Endodermal cell (in vitro differentiated cells): ENCODE data around the gene TDRD1. TPM values are rescaled to one million over a fixed set of nuclear protein-coding genes. Genes with fewer than 3 reads are reported as not detected.

Source experiments
- DNase-seq: peaks from one replicate; pipeline ENCODE4 v3.0.0-alpha.2; 2017
- H3K27ac ChIP-seq: 2 replicates; pipeline ENCODE4 v1.5.1; 2013; ENCODE audit warnings: mild to moderate bottlenecking, low read depth, low read length, moderate library complexity
- H3K27me3 ChIP-seq: 2 replicates; pipeline ENCODE4 v1.6.1; 2013; ENCODE audit warnings: mild to moderate bottlenecking, low read length, moderate library complexity; ENCODE audit not compliant: insufficient read depth, control insufficient read depth, poor library complexity, severe bottlenecking
- H3K36me3 ChIP-seq: 2 replicates; pipeline ENCODE4 v1.7.0; 2013; ENCODE audit warnings: mild to moderate bottlenecking, low read length, moderate library complexity; ENCODE audit not compliant: control insufficient read depth, insufficient read depth
- H3K4me1 ChIP-seq: one replicate; pipeline ENCODE4 v1.7.0; 2013; ENCODE audit warnings: low read length; ENCODE audit not compliant: control insufficient read depth, insufficient read depth
- H3K4me3 ChIP-seq: 2 replicates; pipeline ENCODE4 v1.5.1; 2013; ENCODE audit warnings: mild to moderate bottlenecking, low read length, moderate library complexity
- H3K9ac ChIP-seq: 2 replicates; pipeline ENCODE4 v1.6.1; 2013; ENCODE audit warnings: mild to moderate bottlenecking, low read length, moderate library complexity; ENCODE audit not compliant: poor library complexity, severe bottlenecking; ENCODE audit errors: extremely low read depth
- H3K9me3 ChIP-seq: 2 replicates; pipeline ENCODE4 v1.6.1; 2013; ENCODE audit warnings: mild to moderate bottlenecking, low read length, moderate library complexity; ENCODE audit not compliant: control insufficient read depth
- H3K27ac Mint-ChIP-seq: 2 replicates; pipeline ENCODE4 v1.8.0; 2020; ENCODE audit warnings: mixed read lengths
- H3K27me3 Mint-ChIP-seq: 2 replicates; pipeline ENCODE4 v1.8.0; 2021; ENCODE audit warnings: mild to moderate bottlenecking, mixed read lengths; ENCODE audit not compliant: insufficient read depth
- H3K36me3 Mint-ChIP-seq: 2 replicates; pipeline ENCODE4 v1.8.0; 2020; ENCODE audit warnings: low read depth, mixed read lengths
- H3K4me1 Mint-ChIP-seq: 2 replicates; pipeline ENCODE4 v1.8.0; 2020; ENCODE audit warnings: mixed read lengths
- H3K4me3 Mint-ChIP-seq: 2 replicates; pipeline ENCODE4 v1.8.0; 2020; ENCODE audit warnings: mild to moderate bottlenecking, moderate library complexity, mixed read lengths
- H3K9me3 Mint-ChIP-seq: 2 replicates; pipeline ENCODE4 v1.8.0; 2020; ENCODE audit warnings: mild to moderate bottlenecking, mixed read lengths
- WGBS, 2 experiments: methylation state at CpG; one replicate each; pipeline versions ENCODE4 v1.1.5 to v1.1.7; 2013; ENCODE audit warnings: missing lambda C conversion rate in 2 of 2, mixed read lengths in 1 of 2; ENCODE audit not compliant: insufficient coverage in 1 of 2, insufficient read length in 1 of 2; 5-methylcytosine and 5-hydroxymethylcytosine counted together
- total RNA-seq, 2 donors: library from RNA; stranded (reverse); fragmentation: NEBNext Ultra II Directional in 1 of 2; extraction: Animal tissue kit (Norgen Biotek cat#: 25700) in 1 of 2; gene quantifications; 2 replicates in 1 of 2; 3 replicates in 1 of 2; pipeline ENCODE4 v1.2.1, GENCODE V29; 2021
- TF ChIP-seq, protein P1 (sequence below): fragments of 200-600 bp; sonication (generic); conservative IDR thresholded peaks from 2 replicates; pipeline ENCODE4 v1.5.0; 2021; ENCODE audit warnings: antibody characterized with exemption, mild to moderate bottlenecking

TDRD1 gene
- total RNA-seq, 2 donors from 2014 or later: 0.09 to 0.15 TPM

DNA sequence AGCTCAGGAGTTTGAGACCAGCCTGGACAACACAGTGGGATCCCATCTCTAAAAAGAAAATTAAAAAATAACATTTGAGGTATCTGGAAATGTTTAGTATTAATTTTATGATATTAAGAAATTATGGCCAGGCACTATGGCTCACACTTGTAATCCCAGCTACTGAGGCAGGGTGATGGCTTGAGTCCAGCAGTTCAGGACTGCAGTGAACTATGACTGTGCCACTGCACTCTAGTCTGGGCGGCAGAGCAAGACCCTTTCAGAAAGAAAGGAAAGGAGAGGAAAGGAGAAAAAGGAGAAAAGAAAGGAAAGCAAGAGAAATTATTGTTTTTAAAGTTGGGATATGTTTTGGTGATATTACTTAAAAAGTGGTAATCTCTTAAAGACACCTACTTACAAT is 2.6 kb upstream of the TDRD1 start:
- H3K4me3 Mint-ChIP-seq: no peak overlapping the region
- no peaks in the 10 kb centered on the region for H3K9me3 ChIP-seq
- no peak overlapping the region for H3K27ac ChIP-seq
- H3K4me1 Mint-ChIP-seq: peaks cover 23% of the 10 kb centered on the region
- no peak overlapping the region for H3K4me3 ChIP-seq
- 100% methylated on average over 1 of the region's 1 CpG for WGBS, 2 experiments
- TF ChIP-seq, protein P1, sequence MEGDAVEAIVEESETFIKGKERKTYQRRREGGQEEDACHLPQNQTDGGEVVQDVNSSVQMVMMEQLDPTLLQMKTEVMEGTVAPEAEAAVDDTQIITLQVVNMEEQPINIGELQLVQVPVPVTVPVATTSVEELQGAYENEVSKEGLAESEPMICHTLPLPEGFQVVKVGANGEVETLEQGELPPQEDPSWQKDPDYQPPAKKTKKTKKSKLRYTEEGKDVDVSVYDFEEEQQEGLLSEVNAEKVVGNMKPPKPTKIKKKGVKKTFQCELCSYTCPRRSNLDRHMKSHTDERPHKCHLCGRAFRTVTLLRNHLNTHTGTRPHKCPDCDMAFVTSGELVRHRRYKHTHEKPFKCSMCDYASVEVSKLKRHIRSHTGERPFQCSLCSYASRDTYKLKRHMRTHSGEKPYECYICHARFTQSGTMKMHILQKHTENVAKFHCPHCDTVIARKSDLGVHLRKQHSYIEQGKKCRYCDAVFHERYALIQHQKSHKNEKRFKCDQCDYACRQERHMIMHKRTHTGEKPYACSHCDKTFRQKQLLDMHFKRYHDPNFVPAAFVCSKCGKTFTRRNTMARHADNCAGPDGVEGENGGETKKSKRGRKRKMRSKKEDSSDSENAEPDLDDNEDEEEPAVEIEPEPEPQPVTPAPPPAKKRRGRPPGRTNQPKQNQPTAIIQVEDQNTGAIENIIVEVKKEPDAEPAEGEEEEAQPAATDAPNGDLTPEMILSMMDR: no peak
- H3K27ac Mint-ChIP-seq: no peak overlapping the region
- H3K27me3 Mint-ChIP-seq: peaks cover 25% of the 10 kb centered on the region
- DNase-seq: no peak
- H3K27me3 ChIP-seq: peaks cover 6% of the 10 kb centered on the region
- H3K4me1 ChIP-seq: no peaks in the 10 kb centered on the region
- H3K9me3 Mint-ChIP-seq: no peaks in the 10 kb centered on the region
- H3K36me3 Mint-ChIP-seq: peaks cover 3% of the 10 kb centered on the region
- H3K9ac ChIP-seq: no peak overlapping the region
- H3K36me3 ChIP-seq: no peaks in the 10 kb centered on the region

DNA sequence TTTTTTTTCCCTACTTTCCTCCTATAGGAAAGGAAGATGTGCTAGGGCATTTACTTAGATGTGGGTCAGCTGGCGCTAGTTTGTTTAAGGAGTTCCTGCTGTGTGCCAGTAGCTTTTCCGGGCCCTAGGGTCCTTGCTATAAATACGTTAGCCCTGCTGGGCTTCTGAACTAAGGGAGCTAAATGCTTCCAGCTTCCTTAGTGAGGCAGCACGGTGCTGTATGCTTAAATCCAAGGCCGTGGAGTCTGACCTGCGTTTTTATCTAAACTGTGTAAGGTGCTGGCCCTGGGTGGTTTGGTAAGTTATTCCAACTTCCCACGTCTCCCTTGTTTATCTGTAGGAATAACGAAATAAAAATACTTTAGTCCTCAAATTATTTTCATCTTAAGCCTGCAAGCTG is 594 bp downstream of the TDRD1 start:
- Histone ChIP-seq H3K9me3 (no peaks in the 10 kb centered on the region), H3K4me3 (no peak overlapping the region), H3K4me1 (no peaks in the 10 kb centered on the region), H3K27ac (no peak overlapping the region), H3K27me3 (peaks cover 3% of the 10 kb centered on the region), H3K36me3 (no peaks in the 10 kb centered on the region), H3K9ac (no peak overlapping the region)
- peaks cover 24% of the 10 kb centered on the region for H3K27me3 Mint-ChIP-seq
- no peak overlapping the region for H3K4me3 Mint-ChIP-seq
- WGBS, 2 experiments: 82 to 86% methylated on average over 4 to 7 of the region's 8 CpGs
- H3K27ac Mint-ChIP-seq: no peak overlapping the region
- H3K9me3 Mint-ChIP-seq: no peaks in the 10 kb centered on the region
- H3K36me3 Mint-ChIP-seq: no peaks in the 10 kb centered on the region
- TF ChIP-seq, protein P1: no peak
- H3K4me1 Mint-ChIP-seq: peaks cover 6% of the 10 kb centered on the region
- no peak for DNase-seq

- Histone ChIP-seq H3K9me3 (no peaks in the 10 kb centered on the region), H3K27me3 (no peaks in the 10 kb centered on the region), H3K27ac (no peak overlapping the region), H3K4me3 (no peak overlapping the region), H3K4me1 (no peaks in the 10 kb centered on the region), H3K36me3 (no peaks in the 10 kb centered on the region), H3K9ac (no peak overlapping the region)
- DNase-seq: no peak
- no peak overlapping the region for H3K27ac Mint-ChIP-seq
- H3K4me3 Mint-ChIP-seq: no peak overlapping the region
- TF ChIP-seq, protein P1: no peak
- H3K36me3 Mint-ChIP-seq: no peaks in the 10 kb centered on the region
- WGBS, 2 experiments: 83 to 92% methylated on average over 1 to 3 of the region's 3 CpGs
- H3K4me1 Mint-ChIP-seq: peaks cover 3% of the 10 kb centered on the region
- no peaks in the 10 kb centered on the region for H3K9me3 Mint-ChIP-seq
- peaks cover 15% of the 10 kb centered on the region for H3K27me3 Mint-ChIP-seq
These were observed 1.8 kb downstream of the TDRD1 start for GRCh38 chr10:114180937-114181336.
